Keratinocyte (primary cell): Measurements from ENCODE around the gene KCNN4. TPM values are rescaled to one million over a fixed set of nuclear protein-coding genes. Genes with fewer than 3 reads are reported as not detected.

Experiments used
- DNase-seq: peaks from one replicate; pipeline ENCODE4 v3.0.0-alpha.2; 2011; ENCODE audit warnings: low read depth, missing footprints, low spot score
- FAIRE-seq: peaks from 2 replicates; lab custom pipeline; 2011; peaks lifted over from hg19 to GRCh38; lab: Jason Lieb, UNC
- H2AFZ ChIP-seq: 2 replicates; pipeline ENCODE4 v1.6.0; 2012; ENCODE audit warnings: low read length, control low read depth, inconsistent platforms; ENCODE audit not compliant: control insufficient read depth
- H3K27ac ChIP-seq: 2 replicates; pipeline ENCODE4 v1.5.1; 2011; ENCODE audit warnings: low read length; ENCODE audit not compliant: control insufficient read depth, insufficient read depth
- H3K27me3 ChIP-seq: 3 replicates; pipeline ENCODE4 v1.6.0; 2011; ENCODE audit warnings: low read length; ENCODE audit not compliant: control insufficient read depth, insufficient read depth; ENCODE audit errors: extremely low read depth
- H3K36me3 ChIP-seq, 2 experiments: 2 replicates in 1 of 2; 3 replicates in 1 of 2; pipeline ENCODE4 v1.5.1; 2011; ENCODE audit warnings: low read length in 2 of 2, mild to moderate bottlenecking in 1 of 2; ENCODE audit not compliant: control insufficient read depth in 2 of 2, insufficient read depth in 2 of 2; ENCODE audit errors: extremely low read depth in 1 of 2
- H3K4me1 ChIP-seq: 3 replicates; pipeline ENCODE4 v1.5.1; 2011; ENCODE audit warnings: low read length; ENCODE audit not compliant: control insufficient read depth, insufficient read depth; ENCODE audit errors: extremely low read depth
- H3K4me2 ChIP-seq: 3 replicates; pipeline ENCODE4 v1.6.0; 2011; ENCODE audit warnings: low read depth, low read length; ENCODE audit not compliant: control insufficient read depth, insufficient read depth; ENCODE audit errors: extremely low read depth
- H3K4me3 ChIP-seq, 3 experiments: fragments of 200-600 bp in 1 of 3; sonication (generic) in 1 of 3; 2 replicates in 2 of 3; 3 replicates in 1 of 3; pipeline ENCODE4 v1.5.1; 2011 to 2016; ENCODE audit warnings: low read length in 3 of 3, mild to moderate bottlenecking in 3 of 3, control low read depth in 2 of 3, inconsistent platforms in 1 of 3, low read depth in 1 of 3, mixed read lengths in 1 of 3, mixed run types in 1 of 3, moderate library complexity in 1 of 3; ENCODE audit not compliant: control insufficient read depth in 2 of 3, insufficient read depth in 2 of 3; ENCODE audit errors: extremely low read depth in 1 of 3
- H3K79me2 ChIP-seq: 2 replicates; pipeline ENCODE4 v1.6.0; 2012; ENCODE audit warnings: low read length; ENCODE audit not compliant: control insufficient read depth, insufficient read depth
- H3K9ac ChIP-seq: 3 replicates; pipeline ENCODE4 v1.6.0; 2011; ENCODE audit warnings: low read length; ENCODE audit not compliant: control insufficient read depth, insufficient read depth; ENCODE audit errors: extremely low read depth
- H3K9me1 ChIP-seq: 3 replicates; pipeline ENCODE4 v1.6.0; 2011; ENCODE audit warnings: low read length; ENCODE audit not compliant: control insufficient read depth, insufficient read depth; ENCODE audit errors: extremely low read depth
- H3K9me3 ChIP-seq: 2 replicates; pipeline ENCODE4 v1.5.1; 2012; ENCODE audit warnings: low read depth, low read length; ENCODE audit not compliant: control insufficient read depth
- H4K20me1 ChIP-seq: 3 replicates; pipeline ENCODE4 v1.6.0; 2011; ENCODE audit warnings: low read length; ENCODE audit not compliant: control insufficient read depth, insufficient read depth; ENCODE audit errors: extremely low read depth
- EZH2 ChIP-seq: IDR thresholded peaks from one replicate; pipeline ENCODE4 v1.6.1; 2012; ENCODE audit warnings: inconsistent platforms, mild to moderate bottlenecking, low read length, moderate library complexity
- dilution Hi-C: fragments of 300-500 bp; cut with MboI; formaldehyde crosslinking; loops from one replicate; pipeline ENCODE4 v1.7.0; 2020; ENCODE audit warnings: low sequenced_read_pairs; ENCODE audit not compliant: extremely low pct_ligation_motif_present
- polyA plus RNA-seq, 5 experiments: library from polyadenylated mRNA; depleted of rRNA in 3 of 5; stranded (reverse) in 3 of 5; stranded (forward) in 1 of 5; unstranded in 1 of 5; fragments of >200 nt; gene quantifications; 1 replicate in 1 of 5; 2 replicates in 3 of 5; 3 replicates in 1 of 5; pipeline versions ENCODE4 v1.2.1 to v1.2.3, GENCODE V29; 2011 to 2012; ENCODE audit warnings: missing spikeins in 2 of 5, low read depth in 1 of 5, low replicate concordance in 1 of 5
- TF ChIP-seq, protein P1 (sequence below), 3 experiments: IDR thresholded peaks in 1 of 3; conservative IDR thresholded peaks in 1 of 3; optimal IDR thresholded peaks in 1 of 3; 2 replicates in 2 of 3; 3 replicates in 1 of 3; pipeline versions ENCODE3 to v1.5.1; 2011; ENCODE audit warnings: low read length in 3 of 3, mild to moderate bottlenecking in 3 of 3, moderate library complexity in 2 of 3, control low read depth in 1 of 3, inconsistent platforms in 1 of 3; ENCODE audit not compliant: insufficient read depth in 2 of 3; ENCODE audit errors: extremely low read depth in 1 of 3

Gene KCNN4
- polyA plus RNA-seq, 1 donor (not counting 4 experiments of a cell fraction or from before 2014, with no cell fraction given), result 9.8 TPM

DNA sequence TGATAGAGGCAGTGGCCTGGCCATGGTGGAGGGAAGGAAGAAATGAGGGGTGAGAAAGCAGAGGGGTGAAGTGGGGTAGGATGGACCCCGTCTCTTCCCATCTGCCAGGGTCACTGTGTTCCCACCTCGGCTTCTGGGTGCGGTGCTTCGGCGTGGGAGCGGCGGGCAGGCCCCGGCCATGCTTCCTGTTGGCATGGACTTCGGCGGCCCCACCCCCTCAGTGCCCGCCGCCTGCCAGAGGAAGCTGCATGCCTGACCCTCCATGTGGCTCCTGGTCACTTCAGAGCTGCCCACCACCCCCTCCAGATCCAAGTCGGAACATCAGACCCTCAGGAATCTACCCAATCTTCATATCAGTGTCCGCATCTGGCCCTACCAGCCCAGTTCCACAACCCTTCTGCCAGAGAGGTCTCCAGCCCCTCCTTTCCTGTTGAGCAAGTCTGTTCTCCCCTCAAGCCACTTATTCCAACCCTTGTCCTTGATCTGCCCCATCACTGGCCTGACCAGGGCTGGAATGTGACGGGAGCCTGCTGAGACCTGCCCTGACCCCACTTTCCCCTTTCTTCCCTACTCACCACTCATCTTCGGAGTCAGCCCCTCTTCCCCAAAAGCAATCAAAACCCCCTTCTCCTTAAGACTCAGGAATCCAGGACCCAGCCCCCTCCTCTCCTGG is 1.5 kb downstream of the KCNN4 start:
- Histone ChIP-seq H3K27ac (no peak overlapping the region), H3K36me3 (no peaks in the 10 kb centered on the region), H3K4me3 (peak overlapping the region in 2 of 3 experiments; percentile 37 to 71), H4K20me1 (no peaks in the 10 kb centered on the region), H3K9me3 (no peaks in the 10 kb centered on the region), H3K27me3 (no peaks in the 10 kb centered on the region), H3K9me1 (no peaks in the 10 kb centered on the region), H3K4me2 (peak overlapping the region; percentile 65), H2AFZ (no peak overlapping the region), H3K79me2 (peaks cover 3% of the 10 kb centered on the region), H3K4me1 (peaks cover 58% of the 10 kb centered on the region), H3K9ac (no peak overlapping the region)
- dilution Hi-C loops, result no loop called here
- TF ChIP-seq, protein P1, sequence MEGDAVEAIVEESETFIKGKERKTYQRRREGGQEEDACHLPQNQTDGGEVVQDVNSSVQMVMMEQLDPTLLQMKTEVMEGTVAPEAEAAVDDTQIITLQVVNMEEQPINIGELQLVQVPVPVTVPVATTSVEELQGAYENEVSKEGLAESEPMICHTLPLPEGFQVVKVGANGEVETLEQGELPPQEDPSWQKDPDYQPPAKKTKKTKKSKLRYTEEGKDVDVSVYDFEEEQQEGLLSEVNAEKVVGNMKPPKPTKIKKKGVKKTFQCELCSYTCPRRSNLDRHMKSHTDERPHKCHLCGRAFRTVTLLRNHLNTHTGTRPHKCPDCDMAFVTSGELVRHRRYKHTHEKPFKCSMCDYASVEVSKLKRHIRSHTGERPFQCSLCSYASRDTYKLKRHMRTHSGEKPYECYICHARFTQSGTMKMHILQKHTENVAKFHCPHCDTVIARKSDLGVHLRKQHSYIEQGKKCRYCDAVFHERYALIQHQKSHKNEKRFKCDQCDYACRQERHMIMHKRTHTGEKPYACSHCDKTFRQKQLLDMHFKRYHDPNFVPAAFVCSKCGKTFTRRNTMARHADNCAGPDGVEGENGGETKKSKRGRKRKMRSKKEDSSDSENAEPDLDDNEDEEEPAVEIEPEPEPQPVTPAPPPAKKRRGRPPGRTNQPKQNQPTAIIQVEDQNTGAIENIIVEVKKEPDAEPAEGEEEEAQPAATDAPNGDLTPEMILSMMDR (optimal IDR thresholded peaks at IDR 0.05 in 1 of 3, IDR thresholded peaks at IDR 0.05 in 1 of 3, conservative IDR thresholded peaks at IDR 0.05 in 1 of 3; ENCODE audit: extremely low read depth in 1 of 3, insufficient read depth in 2 of 3, low read length in 3 of 3), result no peak
- TF ChIP-seq EZH2, result no peak
- DNase-seq, result no peak
- FAIRE-seq, result no peak

GRCh38 chr19:43778651-43779050 is 2.1 kb downstream of the KCNN4 start:
- no peak overlapping the region for H3K27ac ChIP-seq
- no peaks in the 10 kb centered on the region for H3K27me3 ChIP-seq
- no peak for DNase-seq
- no peak overlapping the region for H3K4me2 ChIP-seq
- peaks cover 52% of the 10 kb centered on the region for H3K4me1 ChIP-seq
- H3K9ac ChIP-seq, result no peak overlapping the region
- no peaks in the 10 kb centered on the region for H3K9me1 ChIP-seq
- no peaks in the 10 kb centered on the region for H4K20me1 ChIP-seq
- FAIRE-seq, result no peak
- peaks cover 3% of the 10 kb centered on the region for H3K79me2 ChIP-seq
- H2AFZ ChIP-seq, result no peak overlapping the region
- TF ChIP-seq EZH2, result no peak
- TF ChIP-seq, protein P1 (optimal IDR thresholded peaks at IDR 0.05 in 1 of 3, IDR thresholded peaks at IDR 0.05 in 1 of 3, conservative IDR thresholded peaks at IDR 0.05 in 1 of 3; ENCODE audit: extremely low read depth in 1 of 3, insufficient read depth in 2 of 3, low read length in 3 of 3), result no peak
- H3K9me3 ChIP-seq, result no peaks in the 10 kb centered on the region
- H3K4me3 ChIP-seq, result no peak overlapping the region
- no peaks in the 10 kb centered on the region for H3K36me3 ChIP-seq
- dilution Hi-C loops, result no loop called here
